ENCODE measurements around the gene OSBPL9.

The OSBPL9 gene, protein sequence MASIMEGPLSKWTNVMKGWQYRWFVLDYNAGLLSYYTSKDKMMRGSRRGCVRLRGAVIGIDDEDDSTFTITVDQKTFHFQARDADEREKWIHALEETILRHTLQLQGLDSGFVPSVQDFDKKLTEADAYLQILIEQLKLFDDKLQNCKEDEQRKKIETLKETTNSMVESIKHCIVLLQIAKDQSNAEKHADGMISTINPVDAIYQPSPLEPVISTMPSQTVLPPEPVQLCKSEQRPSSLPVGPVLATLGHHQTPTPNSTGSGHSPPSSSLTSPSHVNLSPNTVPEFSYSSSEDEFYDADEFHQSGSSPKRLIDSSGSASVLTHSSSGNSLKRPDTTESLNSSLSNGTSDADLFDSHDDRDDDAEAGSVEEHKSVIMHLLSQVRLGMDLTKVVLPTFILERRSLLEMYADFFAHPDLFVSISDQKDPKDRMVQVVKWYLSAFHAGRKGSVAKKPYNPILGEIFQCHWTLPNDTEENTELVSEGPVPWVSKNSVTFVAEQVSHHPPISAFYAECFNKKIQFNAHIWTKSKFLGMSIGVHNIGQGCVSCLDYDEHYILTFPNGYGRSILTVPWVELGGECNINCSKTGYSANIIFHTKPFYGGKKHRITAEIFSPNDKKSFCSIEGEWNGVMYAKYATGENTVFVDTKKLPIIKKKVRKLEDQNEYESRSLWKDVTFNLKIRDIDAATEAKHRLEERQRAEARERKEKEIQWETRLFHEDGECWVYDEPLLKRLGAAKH

DNA sequence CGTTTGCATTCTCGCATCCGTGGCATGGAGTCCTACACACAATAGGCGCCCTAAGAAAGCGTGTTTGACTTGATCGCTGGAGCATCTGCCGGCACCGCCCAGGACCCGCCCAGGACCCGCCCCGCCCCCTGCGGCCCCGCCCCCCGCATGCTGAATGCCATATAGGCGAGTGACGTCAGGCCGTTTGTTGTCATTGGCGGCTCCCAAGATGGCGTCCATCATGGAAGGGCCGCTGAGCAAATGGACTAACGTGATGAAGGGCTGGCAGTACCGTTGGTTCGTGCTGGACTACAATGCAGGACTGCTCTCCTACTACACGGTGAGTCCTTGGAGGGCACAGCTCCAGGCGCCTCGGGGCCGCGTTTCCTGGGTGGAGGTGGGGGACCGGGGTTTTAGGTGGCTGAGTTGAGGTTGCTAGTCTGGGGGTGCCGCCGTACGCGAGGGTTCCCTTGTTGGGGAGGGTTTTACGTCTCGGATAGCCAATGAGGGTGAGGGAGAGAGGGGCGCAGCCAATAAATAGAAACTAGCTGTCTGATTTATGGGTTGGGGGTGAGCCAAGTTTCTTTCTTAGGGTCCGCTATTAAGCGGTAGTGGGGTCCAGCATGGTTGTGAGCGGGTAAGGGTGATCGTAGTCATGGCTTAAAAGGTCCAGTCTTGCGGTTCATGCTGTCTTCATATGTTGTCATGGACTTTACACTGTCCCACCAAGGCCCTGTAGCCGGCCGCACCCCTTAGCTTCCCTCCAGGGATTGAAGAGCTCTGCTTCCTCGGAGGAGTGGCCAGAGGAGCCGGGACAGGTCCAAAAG, at the start of gene OSBPL9:
TSS of gene OSBPL9 (plus strand) at position 190 of the 806 bp plus-strand sequence. CDS start at position 209, 19 bp downstream.
- DNase-seq, result peak; percentile 89

DNA sequence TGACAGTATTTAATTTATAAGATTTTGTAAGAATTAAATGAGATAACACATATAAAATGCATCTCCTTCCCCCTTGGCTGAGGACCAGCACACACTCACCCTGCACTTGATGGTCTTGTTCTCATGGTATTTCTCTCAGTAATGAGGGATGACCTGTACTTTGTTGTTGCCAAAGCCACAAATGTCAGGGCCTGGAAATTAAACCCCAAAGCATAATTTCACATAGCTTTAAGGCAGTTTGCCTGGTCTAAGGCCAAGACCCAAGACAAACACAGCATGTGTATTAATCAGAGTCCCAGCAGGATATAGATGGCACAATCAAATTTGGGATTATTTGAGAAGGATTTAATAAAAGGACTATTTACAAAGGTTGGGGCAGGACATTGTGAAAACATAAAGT, 49.2 kb upstream of the OSBPL9 start:
- DNase-seq, result no peak

DNA sequence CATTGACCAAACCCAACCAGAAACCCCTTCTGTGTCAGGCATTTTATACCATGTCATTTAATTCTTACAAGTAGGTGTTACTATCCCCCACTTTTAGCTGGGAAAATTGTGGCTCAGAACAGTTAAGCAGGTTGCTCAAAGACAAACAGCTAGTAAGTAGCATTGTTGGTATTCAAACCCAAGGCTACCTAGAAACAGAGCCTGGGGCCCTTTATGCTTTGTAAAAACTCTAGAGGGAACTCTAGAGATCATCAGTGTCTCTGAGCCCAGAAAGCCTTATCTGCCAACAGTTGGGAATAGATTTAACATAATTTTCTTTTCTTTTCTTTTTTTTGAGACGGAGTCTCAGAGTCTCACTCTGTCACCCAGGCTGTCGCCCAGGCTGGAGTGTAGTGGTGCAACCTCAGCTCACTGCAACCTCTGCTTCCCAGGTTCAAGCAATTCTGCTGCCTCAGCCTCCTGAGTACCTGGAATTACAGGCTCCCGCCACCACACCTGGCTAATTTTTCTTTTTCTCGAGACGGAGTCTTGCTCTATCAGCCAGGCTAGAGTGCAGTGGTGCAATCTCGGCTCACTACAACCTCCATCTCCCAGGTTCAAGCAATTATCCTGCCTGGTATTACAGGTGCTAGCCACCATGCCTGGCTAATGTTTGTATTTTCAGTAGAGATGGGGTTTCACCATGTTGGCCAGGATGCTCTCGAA, 48.5 kb upstream of the OSBPL9 start:
- no peak for DNase-seq

DNA sequence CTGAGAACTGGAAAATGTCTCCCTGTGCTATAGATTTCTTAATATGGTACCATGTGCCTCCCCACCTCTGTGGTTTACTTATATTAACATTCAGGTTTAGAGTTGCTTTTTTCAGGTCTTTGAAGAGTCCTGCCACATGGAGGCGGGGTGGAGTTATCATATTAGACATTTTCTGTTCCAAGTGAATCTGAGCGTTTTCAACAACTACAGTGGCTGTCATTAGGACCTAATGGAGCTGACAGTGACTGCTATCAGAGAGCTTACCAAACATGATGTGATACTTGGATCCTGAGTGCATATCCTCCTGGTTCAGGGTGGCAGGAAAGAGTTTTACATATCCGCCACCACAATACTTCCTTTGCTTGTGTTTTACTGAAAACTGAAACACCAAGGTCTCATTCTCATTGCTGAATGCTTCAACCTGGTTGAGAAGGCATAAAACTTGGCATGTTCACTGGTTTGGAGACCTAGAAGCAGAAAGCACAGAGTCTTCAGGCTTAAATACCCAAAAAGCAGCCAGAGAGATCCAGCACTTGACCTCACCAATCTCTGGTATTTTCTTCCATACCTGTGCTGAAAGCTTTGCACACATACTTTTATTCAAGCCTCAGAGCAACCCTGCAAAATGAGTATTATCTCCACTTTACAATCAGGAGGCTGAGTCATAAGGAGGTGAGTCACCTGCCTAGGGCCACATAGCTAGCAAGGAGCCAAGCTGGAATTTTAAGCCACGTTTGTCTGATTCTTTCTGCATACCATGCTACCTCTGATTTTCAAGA, 47.4 kb upstream of the OSBPL9 start:
- DNase-seq, result peak; percentile 44

DNA sequence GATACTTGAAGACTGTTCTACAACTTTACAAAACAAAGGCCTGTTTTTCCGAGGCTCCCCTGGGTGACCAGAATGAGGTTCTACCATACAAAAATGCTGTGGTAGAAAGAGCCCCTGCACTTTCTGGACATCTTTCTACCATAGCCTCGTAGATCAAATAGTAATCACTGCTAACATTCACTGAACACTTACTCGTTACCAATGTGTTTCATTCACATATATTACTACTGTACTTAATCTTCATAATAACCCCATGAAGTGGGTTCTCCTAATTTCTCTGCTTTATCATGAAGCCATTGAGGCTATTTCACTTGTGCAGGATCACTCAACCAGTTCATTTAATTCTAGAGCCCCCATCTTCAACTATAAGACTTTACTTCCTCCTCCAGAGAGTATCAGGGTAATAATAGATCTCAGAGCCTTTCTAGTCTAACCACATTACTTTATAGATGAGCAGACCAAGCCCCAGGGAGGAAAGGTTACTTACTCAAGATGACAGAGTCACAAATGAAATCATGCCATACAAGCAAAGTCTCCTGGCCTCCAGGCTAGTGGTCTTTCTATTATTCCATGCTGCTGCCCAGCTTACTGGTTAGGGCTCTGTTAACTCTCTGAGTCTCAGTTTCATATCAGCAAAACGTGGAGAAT, 46.7 kb upstream of the OSBPL9 start:
- DNase-seq, result peak; percentile 44

DNA sequence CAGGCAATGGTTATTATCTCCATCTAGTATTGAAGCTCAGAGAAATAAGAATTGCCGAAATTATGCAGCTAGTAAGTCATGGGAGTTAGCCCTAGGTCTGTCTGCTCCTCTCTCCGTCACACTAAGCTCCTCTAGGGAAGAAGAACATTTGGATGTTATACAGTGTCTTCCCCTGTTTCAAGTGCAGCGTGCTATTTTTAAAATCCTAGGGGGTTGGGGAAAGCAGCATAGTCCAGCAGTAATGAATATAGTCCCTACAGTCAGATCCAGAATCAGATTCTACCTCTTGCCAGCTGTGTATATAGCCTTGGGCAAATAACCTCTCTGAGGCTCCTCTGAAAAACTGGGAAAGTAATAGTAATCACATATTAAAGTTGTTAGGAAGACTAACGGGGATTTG, 44.5 kb upstream of the OSBPL9 start:
- DNase-seq, result no peak

DNA sequence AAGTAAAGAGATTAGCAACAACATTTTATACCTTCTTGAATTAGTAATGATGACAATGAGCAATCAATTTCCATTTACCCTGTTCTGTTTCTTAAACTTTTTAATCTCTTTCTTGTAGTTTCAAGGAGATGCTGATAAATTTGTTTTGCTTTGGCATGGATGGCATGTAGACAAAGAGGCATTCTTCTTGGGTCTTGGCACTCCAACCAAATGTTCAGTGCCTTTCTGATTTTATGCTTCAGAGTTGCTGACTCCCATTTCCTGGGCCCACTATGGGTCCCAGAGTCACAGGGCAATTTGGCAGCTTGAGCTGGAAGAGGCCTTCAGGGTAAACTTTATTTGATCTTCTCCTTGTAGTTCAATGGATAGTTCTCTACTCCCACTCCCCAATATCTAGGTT, 42.1 kb upstream of the OSBPL9 start:
- DNase-seq, result no peak

DNA sequence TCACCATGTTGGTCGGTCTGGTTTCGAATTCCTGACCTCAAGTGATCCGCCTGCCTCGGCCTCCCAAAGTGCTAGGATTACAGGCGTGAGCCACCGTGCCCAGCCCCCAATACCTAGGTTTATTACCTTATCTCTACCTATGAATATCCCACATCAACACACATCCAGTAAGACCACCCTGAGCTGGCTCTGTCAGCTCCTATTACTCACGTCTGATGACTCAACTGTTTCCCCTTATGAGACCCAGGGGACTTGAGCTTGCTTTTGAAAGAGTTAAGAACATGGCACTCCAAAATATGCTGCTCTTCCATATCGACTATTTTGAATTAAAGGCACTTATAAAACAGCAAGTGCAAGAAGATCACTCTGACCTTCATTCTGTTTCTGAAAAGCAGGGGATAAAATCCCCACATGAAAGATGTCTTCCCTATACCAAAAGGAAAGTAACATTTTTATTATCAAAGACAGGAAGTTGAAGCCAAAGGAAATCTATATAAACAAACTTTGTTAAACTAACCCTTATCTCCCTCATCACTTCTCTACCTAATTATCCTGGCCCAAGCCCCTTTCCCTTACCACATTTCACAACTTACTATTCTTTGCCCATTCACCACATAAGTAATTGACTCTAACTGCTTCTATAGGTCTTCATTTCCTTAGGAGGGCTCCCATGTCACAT, 41.3 kb upstream of the OSBPL9 start:
- DNase-seq, result no peak

DNA sequence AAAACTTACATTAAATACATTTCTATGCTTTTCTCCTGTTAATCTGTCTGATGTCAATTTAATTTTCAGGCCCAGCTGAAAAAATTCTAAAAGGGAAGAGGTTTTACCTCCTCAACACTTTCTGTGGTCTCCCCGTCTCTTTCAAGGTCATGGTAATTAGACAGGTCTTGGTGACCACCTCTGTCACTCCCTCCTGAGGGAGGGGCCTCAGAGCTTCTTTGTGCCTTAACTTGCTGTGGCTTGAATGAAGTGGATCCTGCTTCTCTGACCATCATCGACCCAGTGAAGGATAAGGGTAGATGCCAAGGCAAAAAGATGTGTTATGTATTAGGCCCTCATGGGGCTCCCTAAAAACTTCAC, 40.8 kb upstream of the OSBPL9 start:
- DNase-seq, result no peak

DNA sequence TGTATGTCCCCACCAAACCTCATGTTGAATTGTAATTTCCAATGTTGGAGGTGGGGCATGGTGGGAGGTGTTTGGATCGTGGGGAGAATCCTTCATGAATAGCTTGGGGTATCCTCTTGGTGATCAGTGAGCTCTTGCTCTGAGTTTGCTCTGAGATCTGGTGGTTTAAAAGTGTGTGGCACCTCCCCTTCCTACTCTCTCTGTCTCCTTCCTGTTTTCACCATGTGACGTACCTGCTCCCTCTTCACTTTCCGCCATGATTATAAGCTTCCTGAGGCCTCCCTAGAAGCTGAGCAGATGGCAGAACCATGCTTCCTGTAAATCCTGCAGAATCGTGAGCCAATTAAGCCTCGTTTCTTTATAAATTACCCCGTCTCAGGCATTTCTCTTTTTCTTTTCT, 40.0 kb upstream of the OSBPL9 start:
- DNase-seq, result no peak

DNA sequence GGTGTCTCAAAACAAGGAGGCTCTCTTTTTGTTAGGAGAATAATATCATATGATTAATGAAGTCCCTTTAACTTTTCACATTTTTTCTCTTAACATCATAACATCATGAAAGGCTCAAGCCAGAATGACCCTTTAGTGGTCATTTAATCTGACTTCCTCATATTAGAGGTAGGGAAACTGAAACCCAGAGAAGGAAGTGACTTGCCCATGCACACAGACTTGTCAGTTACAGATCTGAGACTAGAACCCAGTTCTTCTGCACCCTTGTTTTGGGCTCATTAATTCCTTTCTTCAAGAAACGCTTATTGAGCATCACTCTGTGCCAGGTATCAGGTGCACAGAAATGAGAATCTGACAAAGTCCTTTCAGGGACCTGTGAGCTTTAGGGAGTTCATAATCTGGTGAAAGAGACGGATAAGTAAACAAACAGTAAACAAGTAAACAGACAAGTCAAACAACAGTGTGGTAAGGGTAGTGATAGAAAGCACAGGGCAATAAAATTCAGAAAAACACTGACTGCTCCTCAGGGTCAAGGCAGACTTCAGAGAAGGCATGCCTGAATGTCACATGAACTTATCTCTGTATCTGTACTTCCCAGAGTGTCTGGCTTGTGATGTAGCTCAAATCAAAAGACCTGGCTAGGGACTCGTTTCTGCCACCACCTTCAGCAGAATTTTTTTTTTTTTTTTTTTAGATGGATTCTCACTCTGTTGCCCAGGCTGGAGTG, 38.3 kb upstream of the OSBPL9 start:
- DNase-seq, result no peak

DNA sequence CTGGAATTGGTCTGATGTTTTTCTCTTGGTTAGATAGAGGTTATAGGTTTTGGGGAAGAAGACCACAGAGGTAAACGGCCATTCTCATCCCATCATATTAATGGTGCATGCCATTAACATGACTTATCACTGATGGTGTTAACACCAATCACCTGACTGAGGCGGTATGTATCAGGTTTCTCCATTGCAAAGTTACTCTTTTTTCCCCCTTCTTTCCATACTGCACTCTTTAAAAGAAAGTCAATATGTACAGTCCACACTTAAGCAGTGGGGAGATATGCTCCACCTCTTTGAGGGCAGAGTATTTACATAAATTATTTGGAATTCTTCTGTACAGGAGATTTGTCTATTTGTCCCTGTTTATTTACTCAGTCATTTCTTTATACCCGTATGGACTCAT, 35.7 kb upstream of the OSBPL9 start:
- DNase-seq, result no peak

DNA sequence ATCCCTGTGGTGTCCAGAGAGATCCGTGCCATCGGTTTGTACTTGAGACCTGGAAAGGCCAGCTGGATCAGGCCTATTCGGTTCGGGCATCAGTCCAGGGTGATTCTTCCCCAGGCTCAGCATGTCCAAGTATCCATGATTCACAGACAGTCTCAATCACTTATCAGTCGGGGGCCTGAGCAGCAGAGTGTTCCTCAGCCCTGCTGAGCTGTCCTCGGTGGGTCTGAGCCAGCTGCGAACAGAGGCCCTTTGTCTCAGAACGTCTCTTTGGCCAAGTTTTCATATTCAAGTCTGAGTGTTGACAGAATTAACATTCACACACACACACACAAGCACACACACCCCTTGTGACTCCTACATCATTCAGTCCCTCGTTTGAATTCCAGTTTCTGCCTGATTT, 33.4 kb upstream of the OSBPL9 start:
- no peak for DNase-seq

DNA sequence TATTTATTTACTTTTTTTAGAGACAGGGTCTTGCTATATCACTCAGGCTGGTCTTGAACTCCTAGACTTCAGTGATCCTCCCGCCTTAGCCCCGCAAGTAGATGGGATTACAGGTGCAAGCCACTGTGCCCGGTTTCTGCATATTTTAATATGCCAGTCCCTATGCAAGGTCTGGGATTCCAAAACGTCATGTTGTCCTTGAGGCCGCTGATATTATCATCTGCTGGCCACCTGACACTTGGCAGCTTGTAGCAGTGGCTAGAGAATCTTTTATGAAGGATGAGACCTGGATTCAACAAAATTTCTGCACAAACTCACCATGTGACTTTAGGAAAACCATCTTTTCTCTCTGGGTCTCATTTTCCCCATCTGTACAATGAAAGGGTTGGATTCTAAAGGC, 32.9 kb upstream of the OSBPL9 start:
- no peak for DNase-seq

DNA sequence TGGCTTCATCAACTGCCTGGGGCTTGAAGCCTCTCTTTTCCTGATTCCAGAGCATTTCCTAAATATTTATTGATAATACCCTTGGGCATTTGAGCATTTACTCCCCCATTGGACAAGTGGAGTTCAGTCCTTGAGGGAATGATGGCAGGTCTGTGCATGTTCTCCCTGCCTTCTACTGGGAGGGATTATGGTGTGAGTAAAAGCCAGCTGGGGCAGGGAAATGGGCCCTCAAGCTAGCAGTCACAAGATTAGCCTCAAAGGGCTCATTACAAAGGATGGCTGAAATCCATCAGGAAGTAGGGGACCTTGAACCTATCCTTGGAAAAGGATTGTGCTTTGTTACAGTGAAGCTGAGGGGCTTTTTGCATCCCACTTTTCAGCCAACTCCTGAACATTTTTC, 24.2 kb upstream of the OSBPL9 start:
- DNase-seq, result no peak

DNA sequence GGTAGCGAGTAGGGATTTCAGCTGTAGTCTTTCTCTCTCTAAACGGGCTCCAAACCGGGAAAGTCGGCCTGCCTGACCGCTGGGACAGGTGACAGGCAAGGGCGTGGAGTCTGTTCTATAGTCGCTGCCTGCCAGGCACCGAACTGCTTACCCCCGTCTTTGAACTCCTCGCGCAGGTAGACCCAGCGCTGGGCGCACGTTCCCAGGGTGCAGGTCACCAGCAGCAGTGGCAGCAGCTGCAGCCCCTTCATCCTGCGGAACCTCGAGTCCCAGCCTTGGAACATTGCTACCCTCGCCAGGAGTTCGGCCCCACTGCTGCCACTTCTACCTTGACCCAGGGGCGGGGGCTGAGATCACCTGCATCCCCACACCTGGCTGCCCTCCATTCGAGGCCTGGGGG, 22.2 kb upstream of the OSBPL9 start:
- no peak for DNase-seq

DNA sequence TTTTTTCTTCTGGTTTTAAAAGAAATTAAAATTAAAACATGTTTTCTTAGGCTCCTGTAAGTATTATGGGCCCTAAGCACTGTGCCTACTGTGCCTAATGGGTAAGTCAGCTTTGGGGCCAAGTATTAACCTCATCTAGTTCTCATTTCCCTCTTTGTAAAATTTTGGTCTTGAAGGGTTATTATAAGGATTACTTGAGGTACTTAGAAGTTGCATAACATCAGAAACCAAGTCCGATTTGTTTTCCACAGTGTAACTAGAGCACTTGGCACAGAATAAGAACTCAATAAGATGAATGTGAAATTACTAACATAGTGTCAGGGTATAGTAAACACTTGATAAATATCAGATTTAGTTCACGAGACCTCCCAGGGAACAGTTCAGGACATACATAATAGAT, 16.4 kb upstream of the OSBPL9 start:
- peak; percentile 68 for DNase-seq

DNA sequence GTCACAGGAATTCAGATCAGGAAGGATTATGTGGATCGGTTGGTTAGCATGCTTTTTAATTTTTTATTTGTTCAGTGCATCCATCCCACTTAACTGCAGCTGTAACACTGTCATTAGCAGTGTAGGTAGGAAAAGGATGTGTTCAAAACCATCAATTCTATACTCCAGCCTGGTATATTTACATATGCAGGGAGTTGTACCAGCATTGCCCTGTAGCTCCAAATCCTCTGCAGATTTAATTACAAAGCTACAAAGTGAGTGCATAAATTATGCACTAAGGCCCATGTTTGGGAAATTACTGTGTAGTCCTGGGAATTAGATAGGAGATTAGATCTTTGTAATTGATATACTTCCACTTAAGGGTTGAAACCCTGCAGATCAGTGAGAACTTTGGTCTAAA, 15.9 kb upstream of the OSBPL9 start:
- DNase-seq, result no peak

DNA sequence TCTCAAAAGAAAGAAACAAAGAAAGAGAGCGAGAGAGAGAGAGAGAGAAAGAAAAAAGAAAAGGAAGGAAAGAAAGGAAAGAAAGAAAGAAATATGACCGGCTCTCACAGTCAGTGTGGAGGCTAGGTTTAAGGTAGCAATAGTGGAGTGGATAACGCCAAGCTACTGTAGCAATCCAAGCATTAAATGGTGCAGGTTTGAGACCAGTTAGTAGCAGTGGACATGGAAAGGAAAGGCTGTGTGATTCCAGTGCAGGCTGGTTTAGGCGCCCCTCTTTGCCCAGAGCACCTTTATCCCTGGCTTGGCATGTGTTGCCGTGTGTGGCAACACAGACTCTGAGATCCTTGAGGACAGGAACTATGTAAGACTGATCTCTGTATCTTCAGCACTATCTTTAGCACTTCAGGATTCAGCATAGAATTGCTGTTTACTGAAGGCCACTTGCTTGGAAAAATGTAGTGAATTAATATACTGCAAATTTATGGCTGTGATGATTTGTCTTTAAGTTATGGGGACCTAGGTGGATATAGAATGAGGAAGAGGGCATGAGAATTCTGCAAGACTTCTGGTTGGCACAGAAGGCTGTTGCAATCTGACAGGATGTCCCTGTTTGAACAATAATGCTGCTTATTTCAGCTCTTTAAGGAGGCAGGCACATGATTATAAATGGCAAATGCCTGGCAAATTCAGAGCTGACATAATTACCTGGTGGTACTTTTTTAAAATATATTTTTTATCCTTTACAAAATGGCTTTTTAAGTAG, 10.8 kb upstream of the OSBPL9 start:
- DNase-seq, result no peak

DNA sequence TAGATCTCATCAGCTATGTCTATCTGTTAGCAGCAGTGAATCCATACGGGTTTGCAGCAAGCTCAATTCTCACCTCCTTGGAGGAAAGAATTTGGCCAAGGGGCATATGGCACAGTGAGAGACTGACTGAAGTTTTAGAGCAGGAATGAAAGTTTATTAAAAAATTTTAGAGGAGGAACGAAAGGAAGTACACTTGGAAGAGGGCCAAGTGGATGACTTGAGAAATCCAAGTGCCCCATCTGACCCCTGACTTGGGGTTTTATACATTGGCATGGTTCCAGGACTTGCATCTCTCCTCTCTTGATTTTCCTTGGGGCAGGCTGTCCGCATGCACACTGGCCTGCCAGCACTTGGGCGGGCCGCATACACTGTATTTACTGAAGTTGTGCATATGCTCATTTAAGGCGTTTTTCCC, 9.2 kb upstream of the OSBPL9 start:
- DNase-seq, result peak; percentile 12
